GM12875 (cell line): ENCODE measurements around the gene LGALS3BP.

ENCODE experiments used
- H3K4me3 ChIP-seq: one replicate; pipeline ENCODE4 v1.5.1; 2011; ENCODE audit warnings: low read depth, low read length, control low read depth
- CTCF ChIP-seq: IDR thresholded peaks from 2 replicates; pipeline ENCODE4 v1.5.1; 2011; ENCODE audit warnings: low read depth, mild to moderate bottlenecking, control low read depth, inconsistent platforms, low read length, moderate library complexity, borderline replicate concordance; ENCODE audit not compliant: insufficient read depth

Gene LGALS3BP

GRCh38 chr17:78985395-78985794 is 5.7 kb upstream of the LGALS3BP start:
- no peak overlapping the region for H3K4me3 ChIP-seq
- no peak for TF ChIP-seq CTCF

GRCh38 chr17:78981010-78981888 is 1.5 kb upstream of the LGALS3BP start:
- TF ChIP-seq CTCF: no peak
- no peak overlapping the region for H3K4me3 ChIP-seq

- H3K4me3 ChIP-seq: no peak overlapping the region
- no peak for TF ChIP-seq CTCF
Observed at GRCh38 chr17:78980624-78980972, 875 bp upstream of the LGALS3BP start.

- no peak for TF ChIP-seq CTCF
Observed at GRCh38 chr17:78977997-78978973, 1.4 kb downstream of the LGALS3BP start.

GRCh38 chr17:78977681-78977943 is 2.1 kb downstream of the LGALS3BP start:
- no peak for TF ChIP-seq CTCF

More at GRCh38 chr17:78977997-78978973, 1.4 kb downstream of the LGALS3BP start:
- no peak overlapping the region for H3K4me3 ChIP-seq

GRCh38 chr17:78976907-78977680 is 2.6 kb downstream of the LGALS3BP start:
- TF ChIP-seq CTCF: no peak
- H3K4me3 ChIP-seq: no peak overlapping the region

More at GRCh38 chr17:78977681-78977943, 2.1 kb downstream of the LGALS3BP start:
- no peak overlapping the region for H3K4me3 ChIP-seq
